CD14-positive monocyte (primary cell): Measurements from ENCODE around the gene RAB22A. TPM values are rescaled to one million over a fixed set of nuclear protein-coding genes. Genes with fewer than 3 reads are reported as not detected.

ENCODE experiments used
- DNase-seq, 3 donors: peaks; one replicate each; pipeline ENCODE4 v3.0.0-alpha.2; 2011 to 2022
- H2AFZ ChIP-seq: 2 replicates; pipeline ENCODE4 v1.6.0; 2012; ENCODE audit warnings: mild to moderate bottlenecking, low read depth, low read length, inconsistent platforms; ENCODE audit not compliant: insufficient read depth, poor library complexity, severe bottlenecking
- H3K27ac ChIP-seq, 2 donors: 1 replicate in 1 of 2; 2 replicates in 1 of 2; pipeline ENCODE4 v1.5.1; 2012 to 2013; ENCODE audit warnings: low read length in 2 of 2, control low read depth in 1 of 2, inconsistent platforms in 1 of 2, low read depth in 1 of 2, mild to moderate bottlenecking in 1 of 2
- H3K27me3 ChIP-seq, 2 donors: one replicate each; pipeline versions ENCODE4 v1.6.0 to v1.6.1; 2011 to 2013; ENCODE audit warnings: low read length in 2 of 2; ENCODE audit not compliant: control insufficient read depth in 2 of 2, insufficient read depth in 2 of 2
- H3K36me3 ChIP-seq, 2 donors: replicated peaks in 1 of 2; 1 replicate in 1 of 2; 2 replicates in 1 of 2; pipeline versions ENCODE4 v1.5.1 to v1.6.1; 2012 to 2013; ENCODE audit warnings: low read length in 2 of 2, control low read depth in 1 of 2, inconsistent platforms in 1 of 2, mild to moderate bottlenecking in 1 of 2; ENCODE audit not compliant: insufficient read depth in 2 of 2, control insufficient read depth in 1 of 2
- H3K4me1 ChIP-seq, 2 donors: 1 replicate in 1 of 2; 2 replicates in 1 of 2; pipeline versions ENCODE4 v1.5.1 to v1.6.1; 2012 to 2013; ENCODE audit warnings: low read length in 2 of 2, control low read depth in 1 of 2, inconsistent platforms in 1 of 2, mild to moderate bottlenecking in 1 of 2, moderate library complexity in 1 of 2; ENCODE audit not compliant: insufficient read depth in 2 of 2, control insufficient read depth in 1 of 2
- H3K4me2 ChIP-seq: replicated peaks from 2 replicates; pipeline ENCODE3; 2012; ENCODE audit warnings: low read length, moderate library complexity, mild to moderate bottlenecking; ENCODE audit not compliant: poor library complexity, severe bottlenecking; ENCODE audit errors: extremely low read depth
- H3K4me3 ChIP-seq, 3 experiments: fragments of 200-600 bp in 1 of 3; sonication (generic) in 1 of 3; replicated peaks in 1 of 3; 1 replicate in 2 of 3; 2 replicates in 1 of 3; pipeline ENCODE4 v1.5.1; 2011 to 2013; ENCODE audit warnings: low read length in 3 of 3, mild to moderate bottlenecking in 3 of 3, control low read depth in 2 of 3, low read depth in 2 of 3, inconsistent platforms in 1 of 3, moderate library complexity in 1 of 3
- H3K79me2 ChIP-seq: 2 replicates; pipeline ENCODE4 v1.6.0; 2012; ENCODE audit warnings: mild to moderate bottlenecking, control low read depth, inconsistent platforms, low read length, moderate library complexity; ENCODE audit not compliant: insufficient read depth
- H3K9ac ChIP-seq: 2 replicates; pipeline ENCODE4 v1.6.0; 2017; ENCODE audit warnings: low read length, mild to moderate bottlenecking; ENCODE audit not compliant: insufficient read depth, poor library complexity, severe bottlenecking
- H3K9me3 ChIP-seq, 2 donors: replicated peaks in 1 of 2; 1 replicate in 1 of 2; 2 replicates in 1 of 2; pipeline versions ENCODE4 v1.5.1 to v1.6.1; 2012 to 2013; ENCODE audit warnings: low read length in 2 of 2, control low read depth in 1 of 2; ENCODE audit not compliant: control insufficient read depth in 1 of 2, insufficient read depth in 1 of 2
- H4K20me1 ChIP-seq: 2 replicates; pipeline ENCODE4 v1.6.0; 2012; ENCODE audit warnings: mild to moderate bottlenecking, low read length, control low read depth, moderate library complexity; ENCODE audit not compliant: insufficient read depth
- H3K27ac Mint-ChIP-seq, 7 donors: one replicate each; pipeline ENCODE4 v1.8.0; 2020; ENCODE audit warnings: mild to moderate bottlenecking in 7 of 7, mixed read lengths in 7 of 7, moderate library complexity in 6 of 7, inconsistent platforms in 2 of 7
- H3K27me3 Mint-ChIP-seq, 3 donors: one replicate each; pipeline ENCODE4 v1.8.0; 2021 to 2022; ENCODE audit warnings: low read depth in 3 of 3, mild to moderate bottlenecking in 3 of 3, mixed read lengths in 3 of 3, moderate library complexity in 3 of 3, inconsistent platforms in 1 of 3
- H3K36me3 Mint-ChIP-seq, 2 donors: one replicate each; pipeline ENCODE4 v1.8.0; 2020; ENCODE audit warnings: mixed read lengths in 2 of 2, inconsistent platforms in 1 of 2, mild to moderate bottlenecking in 1 of 2
- H3K4me1 Mint-ChIP-seq: one replicate; pipeline ENCODE4 v1.8.0; 2020; ENCODE audit warnings: mild to moderate bottlenecking, mixed read lengths
- H3K4me3 Mint-ChIP-seq, 2 donors: one replicate each; pipeline ENCODE4 v1.8.0; 2020; ENCODE audit warnings: mild to moderate bottlenecking in 2 of 2, mixed read lengths in 2 of 2, moderate library complexity in 1 of 2
- H3K9me3 Mint-ChIP-seq, 7 donors: one replicate each; pipeline ENCODE4 v1.8.0; 2020 to 2022; ENCODE audit warnings: mixed read lengths in 7 of 7, mild to moderate bottlenecking in 6 of 7, moderate library complexity in 6 of 7, inconsistent platforms in 2 of 7
- CTCF ChIP-seq: fragments of 200-600 bp; IDR thresholded peaks from one replicate; pipeline ENCODE4 v1.8.0; 2022; ENCODE audit warnings: antibody characterized with exemption, mild to moderate bottlenecking
- WGBS: methylation state at CpG from one replicate; pipeline ENCODE4 v1.1.5; 2013; ENCODE audit warnings: missing lambda C conversion rate; ENCODE audit not compliant: insufficient coverage; 5-methylcytosine and 5-hydroxymethylcytosine counted together
- intact Hi-C, 2 donors: fragments of 100-400 bp; cut with micrococcal nuclease; formaldehyde crosslinking; loops; one replicate each; pipeline versions ENCODE4 v1.15.0 to v1.15.1; 2023
- polyA plus RNA-seq, 3 donors: library from polyadenylated mRNA; depleted of rRNA in 1 of 3; unstranded in 2 of 3; stranded (reverse) in 1 of 3; fragments of 300-500 nt in 2 of 3; fragments of >200 nt in 1 of 3; fragmentation: Illumina TruSeq in 2 of 3; gene quantifications; 1 replicate in 2 of 3; 2 replicates in 1 of 3; pipeline ENCODE4 v1.2.3, GENCODE V29; 2012 to 2021

RAB22A gene
- polyA plus RNA-seq, 3 donors: 5.8 to 10.6 (median 9.8) TPM

GRCh38 chr20:58377766-58378401, 68.4 kb downstream of the RAB22A start:
- H4K20me1 ChIP-seq: no peaks in the 10 kb centered on the region
- no peak overlapping the region for H3K4me3 ChIP-seq
- Mint-ChIP-seq H3K4me3 (no peak overlapping the region), H3K27me3 (peaks cover 6 to 26% (median 7%) of the 10 kb centered on the region in 3 donors), H3K9me3 (peaks cover 10 to 25% (median 18%) of the 10 kb centered on the region in 7 donors), H3K36me3 (no peaks in the 10 kb centered on the region), H3K27ac (peak overlapping the region in 1 of 7 donors; percentile 18), H3K4me1 (peaks cover 9% of the 10 kb centered on the region)
- no peaks in the 10 kb centered on the region for H3K4me1 ChIP-seq
- no peak overlapping the region for H3K9ac ChIP-seq
- H2AFZ ChIP-seq: no peak overlapping the region
- H3K4me2 ChIP-seq: no peak overlapping the region
- DNase-seq: no peak
- no peaks in the 10 kb centered on the region for H3K36me3 ChIP-seq
- H3K27ac ChIP-seq: no peak overlapping the region
- H3K9me3 ChIP-seq: peaks cover 12 to 15% of the 10 kb centered on the region in 2 donors
- no peak for TF ChIP-seq CTCF
- intact Hi-C loops: no loop called here
- WGBS: 78% methylated on average over 6 of the region's 7 CpGs
- H3K79me2 ChIP-seq: no peaks in the 10 kb centered on the region
- peaks cover 0 to 5% of the 10 kb centered on the region in 2 donors for H3K27me3 ChIP-seq

- Mint-ChIP-seq H3K27me3 (peaks cover 7 to 24% (median 9%) of the 10 kb centered on the region in 3 donors), H3K4me1 (peaks cover 9% of the 10 kb centered on the region), H3K4me3 (peak overlapping the region in 1 of 2 donors; percentile 37), H3K27ac (no peak overlapping the region), H3K9me3 (peaks cover 10 to 25% (median 18%) of the 10 kb centered on the region in 7 donors), H3K36me3 (no peaks in the 10 kb centered on the region)
- TF ChIP-seq CTCF: no peak
- no peaks in the 10 kb centered on the region for H4K20me1 ChIP-seq
- H3K4me2 ChIP-seq: no peak overlapping the region
- peaks cover 0 to 5% of the 10 kb centered on the region in 2 donors for H3K27me3 ChIP-seq
- H3K4me3 ChIP-seq: no peak overlapping the region
- no peaks in the 10 kb centered on the region for H3K79me2 ChIP-seq
- no peaks in the 10 kb centered on the region for H3K4me1 ChIP-seq
- peaks cover 12 to 15% of the 10 kb centered on the region in 2 donors for H3K9me3 ChIP-seq
- no peak overlapping the region for H2AFZ ChIP-seq
- H3K36me3 ChIP-seq: no peaks in the 10 kb centered on the region
- DNase-seq: no peak
- H3K27ac ChIP-seq: no peak overlapping the region
- intact Hi-C loops: no loop called here
- no peak overlapping the region for H3K9ac ChIP-seq
- no CpG with 5 or more reads among the region's 3 CpGs for WGBS
Measured at GRCh38 chr20:58378704-58379103, 69.2 kb downstream of the RAB22A start.
